GM19438 (cell line): Measurements from ENCODE around the gene CPNE5.
"Not testable (repeated sequence)": the region's sequence is repeated elsewhere in the genome, so short reads cannot be mapped to it uniquely, and the experiment has no call there.

Experiments
- ATAC-seq: cut with Tn5 transposase; IDR thresholded peaks from one replicate; pipeline ENCODE4 v1.9.1; 2021; ENCODE audit warnings: low read depth; ENCODE audit not compliant: unreplicated experiment

CPNE5 gene

DNA sequence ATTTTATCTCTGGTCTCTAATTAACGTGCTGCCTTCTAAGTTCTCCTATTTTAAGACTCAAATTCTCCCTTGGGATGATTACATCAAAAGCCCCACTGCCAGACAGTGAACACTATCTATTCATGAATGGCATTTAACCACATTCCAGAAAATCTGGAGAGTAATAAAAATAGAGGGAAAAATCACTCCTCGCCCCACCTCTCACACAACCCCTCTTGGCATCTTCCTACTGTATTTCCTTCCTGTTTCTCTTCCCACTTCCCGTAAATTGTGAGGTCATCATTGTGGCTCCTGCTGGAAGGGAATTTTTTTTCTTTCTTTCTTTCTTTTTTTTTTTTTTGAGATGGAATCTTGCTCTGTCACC, 110.1 kb downstream of the CPNE5 start:
- no peak for ATAC-seq

DNA sequence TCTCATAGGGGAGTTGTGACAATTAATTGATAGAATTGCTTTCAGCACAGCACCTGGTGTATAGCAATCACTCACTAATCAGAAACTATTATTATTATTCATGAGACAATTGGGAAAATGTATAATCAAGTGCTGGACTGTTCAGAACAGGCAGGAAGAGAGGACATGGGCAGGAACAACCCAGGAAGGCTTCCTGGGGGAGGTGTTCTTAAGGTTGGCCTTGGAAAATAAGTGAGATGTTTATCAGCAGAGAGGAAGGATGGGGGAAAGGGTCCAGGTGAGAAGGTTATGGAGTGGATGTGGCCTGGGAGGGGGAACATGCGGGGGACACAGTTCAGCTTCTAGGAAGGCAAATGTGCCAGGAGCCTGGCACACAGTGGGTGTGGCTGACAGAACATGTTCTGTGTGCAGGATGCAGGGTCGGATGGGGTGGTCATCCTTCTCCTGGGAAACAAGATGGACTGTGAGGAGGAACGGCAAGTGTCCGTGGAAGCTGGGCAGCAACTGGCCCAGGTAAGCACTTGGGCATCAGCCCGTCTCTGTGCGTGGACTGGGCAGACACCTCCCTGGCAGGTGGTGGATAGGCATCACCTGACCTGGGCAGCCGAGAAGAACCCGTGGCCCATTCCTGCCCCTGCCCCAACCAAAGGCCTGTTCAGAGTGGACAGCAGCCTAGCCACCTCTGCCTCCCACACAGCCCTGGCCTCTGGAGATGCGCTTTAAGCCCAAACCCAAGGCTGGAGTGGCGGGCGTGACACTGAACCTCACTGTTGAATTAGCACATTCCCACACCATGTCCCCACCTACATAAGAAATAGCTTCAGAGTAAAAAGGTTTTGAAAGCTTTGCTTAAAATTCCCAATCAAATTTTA, 110.7 kb downstream of the CPNE5 start:
- no peak for ATAC-seq

DNA sequence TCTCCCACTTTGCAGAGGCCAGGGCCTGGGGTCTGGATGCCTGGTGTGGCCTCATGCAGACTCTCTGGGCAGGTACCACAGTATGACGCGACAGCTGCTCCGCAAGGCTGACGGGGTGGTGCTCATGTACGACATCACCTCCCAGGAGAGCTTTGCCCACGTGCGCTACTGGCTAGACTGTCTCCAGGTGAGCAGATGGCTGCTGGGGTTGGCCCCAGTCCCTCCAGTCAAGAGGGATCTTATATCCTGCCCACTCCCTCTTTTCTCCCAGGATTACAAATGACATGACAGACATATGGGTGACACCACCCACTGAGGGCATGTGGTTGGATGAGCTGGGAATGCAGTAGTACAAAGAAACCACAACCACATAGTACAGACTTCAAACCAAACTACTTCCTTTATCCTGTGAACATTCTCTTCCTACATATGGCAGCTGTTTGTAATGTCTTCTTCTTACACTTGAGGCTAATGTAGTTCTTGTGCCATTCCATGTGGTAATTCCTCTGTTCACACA, 111.7 kb downstream of the CPNE5 start:
- ATAC-seq = no peak

DNA sequence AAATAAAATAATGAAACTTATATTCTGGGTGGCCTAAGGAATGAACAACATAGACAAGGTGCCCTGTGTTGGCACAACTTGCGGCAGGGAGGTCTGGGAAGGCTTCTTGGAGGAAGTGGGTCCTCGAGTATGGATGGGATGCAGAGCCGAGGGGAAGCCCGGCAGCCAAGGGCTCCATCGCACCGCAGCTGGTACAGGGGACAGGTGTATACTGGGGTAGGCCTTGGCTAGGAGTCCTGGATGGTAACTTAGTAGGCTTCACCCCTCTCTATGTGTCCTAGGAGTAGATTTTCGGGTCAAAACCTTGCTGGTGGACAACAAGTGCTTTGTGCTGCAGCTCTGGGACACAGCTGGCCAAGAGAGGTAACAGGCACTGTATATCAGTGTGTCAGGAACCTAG, 113.7 kb downstream of the CPNE5 start:
- no peak for ATAC-seq

DNA sequence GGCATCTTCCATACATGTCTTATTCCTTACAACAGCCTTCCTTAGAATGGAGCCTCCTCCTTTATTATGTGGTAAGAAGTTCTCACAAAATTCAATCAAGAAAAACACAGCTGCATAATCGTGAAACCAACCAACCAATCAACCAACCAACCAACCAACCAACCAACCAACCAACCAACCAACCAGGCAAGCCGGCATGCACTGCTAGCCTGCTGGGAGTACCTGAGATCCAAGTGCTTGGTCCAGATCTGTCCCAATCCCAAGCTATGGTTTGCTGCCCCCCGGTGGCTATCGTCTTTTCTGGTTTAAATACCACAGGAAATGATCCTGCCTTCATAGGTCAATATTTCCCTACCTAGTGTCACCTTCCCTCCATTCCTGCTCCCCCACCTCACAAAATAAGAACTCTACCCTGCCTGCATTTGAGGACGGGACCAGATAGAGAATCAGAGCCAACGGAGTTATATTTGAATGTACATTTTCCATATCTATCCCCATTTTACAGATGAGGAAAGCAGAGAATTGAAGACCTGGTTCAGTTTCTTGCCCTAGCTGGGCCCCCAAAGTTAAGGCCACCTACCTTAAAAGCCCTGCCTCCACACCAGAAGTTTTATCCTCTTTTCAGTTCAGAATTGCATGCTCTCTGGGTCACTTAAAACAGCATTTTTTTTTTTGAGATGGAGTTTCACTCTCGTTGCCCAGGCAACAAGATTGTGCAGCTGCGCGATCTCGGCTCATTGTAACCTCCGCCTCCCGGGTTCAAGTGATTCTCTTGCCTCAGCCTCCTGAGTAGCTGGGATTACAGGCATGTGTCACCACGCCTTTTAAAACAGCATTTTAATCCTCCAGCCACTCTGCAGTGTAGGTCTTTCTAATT, 114.5 kb downstream of the CPNE5 start:
- ATAC-seq = no peak

DNA sequence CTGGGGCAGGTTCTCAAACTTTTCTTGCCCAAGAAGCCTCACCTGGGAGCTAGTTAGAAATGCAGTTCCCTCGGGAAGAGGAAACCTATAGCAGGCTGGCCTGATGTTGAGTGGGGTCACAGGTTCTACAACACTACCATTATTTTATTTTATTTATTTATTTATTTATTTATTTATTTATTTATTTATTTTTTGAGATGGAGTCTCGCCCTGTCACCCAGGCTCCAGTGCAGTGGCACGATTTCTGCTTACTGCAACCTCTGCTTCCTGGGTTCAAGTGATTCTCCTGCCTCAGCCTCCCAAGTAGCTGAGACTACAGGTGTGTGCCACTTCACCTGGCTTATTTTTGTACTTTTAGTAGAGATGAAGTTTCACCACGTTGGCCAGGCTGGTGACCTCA, 115.3 kb downstream of the CPNE5 start:
- ATAC-seq = not testable (repeated sequence)

DNA sequence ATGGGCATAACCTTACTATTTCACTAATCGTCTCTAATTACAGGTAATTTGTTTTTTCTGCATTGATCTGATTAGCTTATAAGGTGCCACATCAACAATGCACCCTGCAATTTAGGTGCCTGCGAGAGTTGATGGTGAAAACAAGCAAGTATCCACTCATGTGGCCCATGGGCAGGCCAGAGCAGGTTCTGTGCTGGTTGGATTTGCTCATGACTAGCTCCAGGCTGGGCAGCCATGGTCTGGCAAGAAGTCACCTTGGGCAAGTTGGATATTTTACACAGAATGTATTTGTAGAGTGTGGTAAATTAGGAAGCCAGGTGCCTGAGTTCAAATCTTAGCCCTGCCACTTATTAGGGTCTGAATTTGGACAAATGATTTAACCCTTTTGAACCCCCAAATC, 116.4 kb downstream of the CPNE5 start:
- no peak for ATAC-seq

DNA sequence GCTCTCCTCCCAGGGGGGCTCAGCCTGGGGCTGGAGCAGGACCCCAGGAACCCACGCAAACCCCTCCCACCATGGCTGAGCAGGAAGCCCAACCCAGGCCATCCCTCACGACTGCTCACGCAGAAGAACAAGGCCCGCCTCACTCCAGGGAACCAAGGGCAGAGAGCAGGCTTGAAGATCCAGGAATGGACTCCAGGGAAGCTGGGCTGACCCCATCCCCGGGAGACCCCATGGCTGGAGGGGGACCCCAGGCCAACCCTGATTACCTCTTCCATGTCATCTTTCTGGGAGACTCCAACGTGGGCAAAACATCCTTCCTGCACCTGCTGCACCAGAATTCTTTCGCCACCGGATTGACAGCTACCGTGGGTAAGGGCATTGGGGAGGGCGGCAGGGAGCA, 116.9 kb downstream of the CPNE5 start:
- ATAC-seq = no peak

DNA sequence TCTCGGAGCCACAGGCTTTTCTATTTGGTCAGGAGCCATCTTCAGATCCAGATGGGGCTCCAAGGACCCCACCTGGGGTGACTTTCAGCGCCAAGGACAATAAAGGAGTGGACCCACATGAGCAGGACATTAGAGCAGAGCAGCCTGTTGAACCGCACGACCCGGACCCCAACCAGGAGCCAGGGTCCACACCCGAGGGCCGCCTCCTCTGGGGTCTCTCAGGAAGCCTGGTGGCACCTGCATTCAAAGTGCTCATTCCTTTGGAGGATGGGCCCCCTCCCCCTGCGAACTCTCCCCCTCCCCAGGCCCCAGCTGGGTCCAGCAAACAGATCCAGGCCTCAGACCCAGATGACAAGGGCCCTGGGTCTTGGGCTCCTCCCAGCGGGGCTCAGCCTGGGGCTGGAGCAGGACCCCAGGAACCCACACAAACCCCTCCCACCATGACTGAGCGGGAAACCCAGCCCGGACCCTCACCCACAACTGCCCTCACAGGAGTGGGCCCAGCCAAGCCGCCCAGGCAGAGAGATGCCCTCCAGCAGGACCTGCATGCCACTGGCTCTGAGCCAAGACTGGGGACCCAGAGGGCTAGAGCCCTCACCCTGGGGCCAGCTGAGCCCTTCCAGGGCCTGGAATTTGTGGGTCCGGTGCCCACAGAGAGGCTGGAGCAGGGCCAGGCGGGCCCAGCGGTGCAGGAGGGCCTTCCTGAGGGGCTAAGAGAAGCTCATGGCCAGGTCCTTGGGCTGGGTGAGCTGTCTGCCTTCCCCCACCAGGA, 117.7 kb downstream of the CPNE5 start:
- ATAC-seq = no peak

DNA sequence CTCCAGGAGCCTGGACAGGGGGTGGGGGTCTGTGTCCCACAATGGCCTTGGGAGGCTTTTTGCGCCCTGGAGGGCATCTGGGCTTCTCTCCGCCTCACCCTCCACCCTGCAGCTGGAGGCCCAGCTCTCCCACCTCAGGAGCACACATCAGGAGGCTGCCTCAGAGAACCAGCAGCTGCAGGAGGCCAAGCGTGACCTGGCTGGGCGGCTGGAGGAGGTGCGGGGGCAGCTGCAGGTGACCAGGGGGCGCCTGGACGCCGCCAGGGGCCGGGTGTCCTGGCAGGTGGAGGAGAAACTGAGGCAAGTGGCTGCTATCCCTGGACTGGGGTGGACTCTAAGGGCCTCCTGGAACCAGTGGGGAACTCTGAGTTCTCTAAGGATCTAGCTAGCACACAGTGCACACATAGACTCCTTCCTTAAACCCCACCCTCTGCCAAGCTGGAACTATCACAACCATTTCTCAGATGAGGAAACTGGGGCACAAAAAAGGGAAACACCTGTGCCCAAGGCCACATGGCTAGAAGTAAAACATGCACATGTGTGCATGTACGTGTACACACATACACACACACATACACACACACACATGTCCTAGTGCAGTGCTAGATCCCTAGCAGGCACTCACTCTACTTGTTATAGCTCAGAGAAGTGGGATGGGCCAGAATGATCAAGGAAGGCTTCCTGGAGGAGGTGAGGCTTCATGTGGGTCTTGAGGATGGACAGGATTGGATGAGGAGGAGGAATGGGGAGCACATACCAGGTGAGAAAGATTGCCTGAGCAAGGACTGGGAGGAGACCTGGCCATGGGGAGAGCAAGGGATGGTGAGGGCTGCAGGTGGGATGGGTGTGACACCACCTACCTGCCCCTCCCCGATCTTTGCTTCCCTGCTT, 118.7 kb downstream of the CPNE5 start:
- ATAC-seq = no peak

DNA sequence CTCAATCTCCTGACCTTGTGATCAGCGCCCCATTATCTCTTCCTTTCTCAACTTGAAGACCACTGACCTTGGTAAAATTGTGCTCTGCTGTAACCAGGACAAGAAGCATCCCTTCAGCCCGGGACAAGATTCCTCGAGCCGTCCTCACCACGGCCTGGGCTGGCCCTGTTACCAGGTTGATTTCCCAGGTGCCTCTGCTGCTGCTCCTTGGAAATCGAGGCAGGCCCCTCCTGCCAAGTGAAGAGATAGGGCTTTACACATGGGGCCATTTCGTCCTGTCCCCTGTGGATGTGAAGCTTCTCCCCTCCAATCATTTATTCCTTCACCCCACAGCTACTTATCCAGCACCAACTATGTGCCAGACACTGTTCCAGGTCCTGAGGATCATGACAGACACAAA, 120.1 kb downstream of the CPNE5 start:
- no peak for ATAC-seq

DNA sequence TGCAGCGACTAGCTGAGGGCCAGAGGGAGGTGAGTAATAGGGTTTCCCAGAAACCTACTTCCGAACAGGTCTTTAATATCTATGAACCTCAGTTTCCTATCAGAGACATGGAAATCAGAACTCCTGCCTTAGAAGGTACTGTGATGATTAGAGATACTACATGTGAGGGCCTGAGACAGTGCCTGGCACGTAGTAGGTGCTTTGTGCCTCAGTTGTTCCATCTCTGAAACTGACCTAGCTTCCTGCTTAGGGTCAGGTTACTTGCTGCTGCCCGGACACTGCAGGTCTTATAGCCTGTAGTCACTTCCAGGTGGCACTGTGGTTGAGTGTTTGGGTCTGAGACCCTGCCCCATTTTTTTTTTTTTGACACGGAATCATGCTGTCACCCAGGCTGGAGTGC, 120.7 kb downstream of the CPNE5 start:
- no peak for ATAC-seq

DNA sequence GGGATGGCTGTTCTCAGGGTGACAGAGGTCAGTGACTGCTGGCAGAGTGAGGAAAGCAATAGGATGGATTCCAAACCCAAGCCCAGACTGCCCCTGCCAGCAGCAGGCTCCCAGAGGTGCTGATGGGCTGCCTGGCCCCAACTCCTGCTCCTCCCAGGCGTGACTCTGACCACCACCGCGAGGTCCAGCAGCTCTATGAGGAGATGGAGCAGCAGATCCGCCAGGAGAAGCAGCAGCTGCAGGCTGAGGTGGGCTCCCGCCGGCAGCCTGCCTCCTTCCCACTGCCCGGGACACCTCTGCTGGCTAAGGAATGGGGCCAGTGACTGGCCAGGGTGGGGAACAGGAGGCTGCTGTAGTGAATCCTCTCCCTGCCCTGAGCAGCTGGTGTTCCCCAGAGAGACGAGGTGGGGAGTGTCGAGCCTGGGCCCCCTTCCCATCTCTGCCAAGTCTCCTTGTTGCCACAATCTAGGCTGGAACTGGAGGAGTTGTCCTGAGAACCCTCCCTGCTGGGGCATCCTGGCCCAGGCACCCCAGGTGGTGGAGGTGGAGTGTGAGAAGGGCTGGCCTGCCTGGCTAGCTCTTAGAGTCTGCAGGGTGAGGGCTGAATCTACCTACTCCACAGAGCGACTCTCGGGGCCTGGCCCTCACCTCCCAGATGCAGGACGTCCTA, 121.2 kb downstream of the CPNE5 start:
- no peak for ATAC-seq

DNA sequence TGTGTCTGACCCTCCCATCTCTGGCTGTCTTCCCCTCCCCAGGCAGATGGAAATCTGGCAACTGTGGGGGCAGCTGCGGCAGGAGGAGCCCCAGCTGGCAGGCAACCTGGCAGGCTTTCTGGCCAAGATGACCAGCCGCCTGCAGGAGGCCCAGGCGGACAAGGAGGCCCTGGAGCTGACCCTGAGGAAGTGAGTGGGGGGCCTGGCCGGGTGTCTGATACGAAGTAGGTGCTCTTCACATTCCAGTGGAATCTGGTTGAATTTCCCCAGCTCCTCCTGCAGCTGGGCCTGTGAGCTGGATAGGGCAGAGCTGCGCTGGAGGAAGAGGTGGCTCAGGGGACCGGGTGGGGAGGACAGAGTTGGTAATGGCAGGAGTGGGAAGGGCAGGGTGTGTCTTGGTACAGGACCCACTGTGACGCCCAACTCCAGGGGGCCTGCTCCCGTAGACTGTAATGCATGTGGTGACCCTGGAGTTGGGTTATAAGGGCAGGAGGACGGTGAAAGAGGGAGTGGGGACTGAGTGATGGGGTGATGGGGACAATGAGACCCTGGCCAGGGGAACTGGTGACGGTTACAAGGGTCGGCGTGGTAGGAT, 121.9 kb downstream of the CPNE5 start:
- no peak for ATAC-seq

DNA sequence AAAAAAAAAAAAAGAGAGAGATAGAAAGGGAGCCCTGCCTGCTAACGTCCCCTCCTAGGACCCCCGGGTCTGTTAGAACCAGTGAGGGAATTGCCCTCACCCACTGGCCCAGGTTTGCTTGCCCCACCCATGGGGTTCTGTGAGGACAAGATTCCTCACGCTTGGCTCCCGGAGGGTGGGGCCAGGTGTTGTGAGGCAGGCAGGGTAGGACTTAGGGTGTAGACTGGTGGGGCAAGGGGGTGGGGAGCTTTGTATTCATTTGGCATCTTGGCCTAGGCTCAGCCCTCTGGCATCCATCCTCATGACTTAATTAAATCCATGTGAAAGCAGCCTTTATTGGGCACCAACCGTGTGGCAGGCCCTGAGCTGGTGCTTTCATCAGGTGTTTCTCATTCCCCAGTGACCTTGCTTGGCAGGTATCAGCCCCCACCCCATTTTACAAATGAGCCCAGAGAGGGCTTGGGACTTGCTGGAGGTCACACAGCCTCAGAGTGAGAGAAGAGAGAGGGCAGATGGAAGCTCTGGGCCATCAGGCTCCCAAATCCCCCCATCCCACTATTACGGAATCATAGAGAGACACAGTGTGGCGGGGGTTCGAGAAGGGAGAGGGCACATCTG, 122.7 kb downstream of the CPNE5 start:
- no peak for ATAC-seq

DNA sequence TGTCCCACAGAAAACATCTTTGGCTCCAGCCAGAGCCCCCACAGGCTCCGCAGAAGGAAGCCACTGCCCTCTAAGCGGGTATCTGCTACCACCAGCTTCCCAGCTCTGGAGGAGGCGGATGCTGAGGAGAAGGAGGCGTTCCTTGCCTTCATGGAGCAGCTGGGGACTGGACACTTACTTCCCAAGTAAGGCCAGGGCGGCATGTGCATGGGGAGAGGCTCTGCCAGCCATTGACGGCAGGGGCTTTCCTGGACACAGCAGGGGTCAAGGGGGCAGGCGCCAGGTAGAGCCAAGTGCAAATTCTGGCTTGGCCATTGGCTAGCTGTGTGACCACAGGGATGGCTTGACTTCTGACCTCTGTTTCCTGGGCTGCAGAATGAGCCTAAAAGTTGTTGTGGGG, 123.8 kb downstream of the CPNE5 start:
- no peak for ATAC-seq

DNA sequence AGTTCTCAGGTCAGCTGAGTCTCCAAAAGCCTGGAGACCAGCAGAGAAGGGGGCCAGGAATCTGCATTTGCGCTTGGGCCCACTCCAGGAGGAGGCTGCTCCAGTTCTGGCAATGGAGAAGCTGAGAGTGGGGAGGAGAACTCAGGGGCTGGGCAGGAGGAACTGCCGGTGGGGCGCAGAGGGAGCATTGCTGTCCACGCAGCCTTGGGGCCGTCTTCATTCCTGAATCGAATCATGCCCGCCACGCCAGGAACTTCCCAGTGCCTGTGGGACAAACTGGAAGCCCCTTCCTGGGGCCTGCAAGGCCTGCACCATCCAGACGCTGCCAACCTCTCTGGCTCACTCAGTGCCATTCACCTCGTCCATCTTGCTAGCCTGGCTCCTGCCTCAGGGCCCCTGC, 124.7 kb downstream of the CPNE5 start:
- no peak for ATAC-seq

DNA sequence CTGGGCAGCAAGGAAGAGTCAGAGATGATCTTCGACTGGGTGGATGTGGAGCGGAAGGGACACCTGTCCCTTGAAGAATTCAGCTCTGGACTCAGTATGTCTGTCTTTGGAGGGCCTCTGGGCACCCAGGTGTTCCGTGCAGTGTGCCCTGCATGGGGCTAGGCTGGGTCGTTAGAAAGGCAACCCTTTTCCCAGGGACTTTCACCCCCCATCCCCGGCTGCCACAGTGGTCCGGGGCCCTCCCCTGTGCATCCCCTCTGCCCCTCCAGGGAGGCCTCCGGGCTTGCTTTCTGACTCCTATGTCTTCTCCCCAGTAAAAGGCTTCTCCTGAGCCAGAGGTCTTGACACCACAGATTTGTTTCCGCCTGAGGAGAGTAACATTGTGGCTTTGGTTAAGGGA, 125.4 kb downstream of the CPNE5 start:
- ATAC-seq = no peak

DNA sequence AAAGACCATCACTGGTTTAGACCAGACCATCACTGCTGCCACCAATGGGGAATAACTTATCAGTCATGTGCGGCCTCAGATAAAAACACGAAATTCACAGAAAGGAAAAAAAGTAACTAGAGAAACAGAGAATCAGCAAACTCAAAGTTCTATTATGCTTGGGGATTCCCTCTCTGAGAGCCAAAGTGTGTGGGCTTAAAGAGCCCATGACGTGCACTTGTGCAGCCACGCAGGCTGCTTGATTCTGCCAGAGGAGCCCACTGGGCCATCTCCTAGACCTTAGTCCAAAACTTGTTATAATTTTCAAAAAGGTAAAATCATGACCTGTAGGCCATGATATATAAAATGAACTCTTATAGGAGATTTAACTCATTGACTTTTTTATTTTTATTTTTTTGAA, 126.4 kb downstream of the CPNE5 start:
- no peak for ATAC-seq
